A549 (cell line): ENCODE measurements around the gene ARHGEF3. TPM values are rescaled to one million over a fixed set of nuclear protein-coding genes. Genes with fewer than 3 reads are reported as not detected.

Experiments used
- ATAC-seq, 2 experiments: fragments of 200-7000 bp in 1 of 2; fragments of >200 bp in 1 of 2; cut with Nextera tagmentation in 1 of 2; cut with Tn5 transposase in 1 of 2; 3 replicates each; pipeline versions ENCODE4 v1.8.0 to v1.9.1; 2018 to 2020; ENCODE audit warnings: mild to moderate bottlenecking in 1 of 2, moderate library complexity in 1 of 2
- CTCF ChIA-PET: fragments of 300-600 bp; sonication (Branson Sonifier 250); formaldehyde crosslinking; extraction: SDS; loops from one replicate; lab custom pipeline; 2021; ENCODE audit warnings: antibody characterized with exemption, inconsistent platforms; lab: Yijun Ruan, JAX
- POLR2A ChIA-PET: fragments of 350-600 bp; formaldehyde crosslinking; extraction: SDS; loops from one replicate; lab custom pipeline; 2021; ENCODE audit warnings: antibody characterized with exemption, inconsistent platforms; lab: Yijun Ruan, JAX
- DNase-seq, 2 experiments: peaks; one replicate each; pipeline versions ENCODE4 v3.0.0 to v3.0.0-alpha.2; 2011 to 2016; ENCODE audit warnings: low read depth in 1 of 2, low spot score in 1 of 2
- FAIRE-seq: peaks from 2 replicates; lab custom pipeline; 2011; peaks lifted over from hg19 to GRCh38; lab: Jason Lieb, UNC
- H3K27ac ChIP-seq, 2 experiments: fragments of >200 bp; sonication (Bioruptor Twin); formaldehyde crosslinking; 3 replicates each; pipeline ENCODE4 v1.5.1; 2016 to 2017
- H3K4me1 ChIP-seq: fragments of >200 bp; sonication (Bioruptor Twin); formaldehyde crosslinking; 3 replicates; pipeline ENCODE4 v1.6.1; 2016
- H3K4me2 ChIP-seq: fragments of >200 bp; sonication (Bioruptor Twin); formaldehyde crosslinking; 3 replicates; pipeline ENCODE4 v1.6.1; 2016
- H3K4me3 ChIP-seq: fragments of >200 bp; sonication (Bioruptor Twin); formaldehyde crosslinking; 3 replicates; pipeline ENCODE4 v1.5.1; 2016
- H3K9me3 ChIP-seq: fragments of >200 bp; sonication (Bioruptor Twin); formaldehyde crosslinking; 3 replicates; pipeline ENCODE4 v1.6.1; 2016
- BHLHE40 ChIP-seq: IDR thresholded peaks from 2 replicates; pipeline ENCODE4 v1.6.1; 2012; ENCODE audit warnings: low read depth, low read length, inconsistent platforms
- CBX2 ChIP-seq: fragments of 200-600 bp; sonication (generic); IDR thresholded peaks from 2 replicates; pipeline ENCODE4 v1.6.1; 2016; ENCODE audit warnings: low read depth, mild to moderate bottlenecking, borderline replicate concordance
- CTCF ChIP-seq: fragments of >200 bp; sonication (Bioruptor Twin); formaldehyde crosslinking; IDR thresholded peaks from 3 replicates; pipeline ENCODE4 v1.5.1; 2016
- ELK1 ChIP-seq: fragments of 150-350 bp; IDR thresholded peaks from 2 replicates; pipeline ENCODE4 v1.6.1; 2014; ENCODE audit warnings: low read depth, mild to moderate bottlenecking, low read length
- HDAC2 ChIP-seq: fragments of 200-600 bp; sonication (generic); IDR thresholded peaks from 2 replicates; pipeline ENCODE4 v1.6.1; 2016
- HES2 ChIP-seq: fragments of >200 bp; sonication (Bioruptor Twin); formaldehyde crosslinking; IDR thresholded peaks from 2 replicates; pipeline ENCODE4 v1.6.1; 2016
- HOXA7 ChIP-seq: fragments of 250-450 bp; sonication (Bioruptor Pico); IDR thresholded peaks from 2 replicates; pipeline ENCODE4 v1.5.0; 2020; ENCODE audit warnings: mild to moderate bottlenecking, moderate library complexity
- JUNB ChIP-seq: fragments of >200 bp; sonication (Bioruptor Twin); formaldehyde crosslinking; IDR thresholded peaks from 2 replicates; pipeline ENCODE4 v1.6.1; 2016
- MAZ ChIP-seq: fragments of 150-350 bp; IDR thresholded peaks from 2 replicates; pipeline ENCODE4 v1.6.1; 2014; ENCODE audit warnings: antibody characterized with exemption, low read depth, low read length, borderline replicate concordance
- POLR2A ChIP-seq: IDR thresholded peaks from 2 replicates; pipeline ENCODE4 v1.6.1; 2012; ENCODE audit warnings: mild to moderate bottlenecking, low read length
- RAD21 ChIP-seq, 2 experiments: fragments of >200 bp in 1 of 2; sonication (Bioruptor Twin) in 1 of 2; formaldehyde crosslinking in 1 of 2; IDR thresholded peaks in 1 of 2; conservative IDR thresholded peaks in 1 of 2; 2 replicates in 1 of 2; 3 replicates in 1 of 2; pipeline ENCODE4 v1.6.1; 2012 to 2018; ENCODE audit warnings: inconsistent platforms in 1 of 2
- SMC3 ChIP-seq: fragments of >200 bp; sonication (Bioruptor Twin); formaldehyde crosslinking; IDR thresholded peaks from 3 replicates; pipeline ENCODE4 v1.6.1; 2018; ENCODE audit warnings: inconsistent platforms
- TP53 ChIP-seq: fragments of 250-450 bp; sonication (Bioruptor Pico); IDR thresholded peaks from 2 replicates; pipeline ENCODE4 v1.5.0; 2021; ENCODE audit warnings: mild to moderate bottlenecking, moderate library complexity
- ZFP36 ChIP-seq: fragments of 450-650 bp; IDR thresholded peaks from 2 replicates; pipeline ENCODE4 v1.6.1; 2014; ENCODE audit warnings: borderline replicate concordance; ENCODE audit not compliant: partially characterized antibody
- ZSCAN20 ChIP-seq: fragments of 250-450 bp; sonication (Bioruptor Pico); IDR thresholded peaks from 2 replicates; pipeline ENCODE4 v1.8.0; 2022; ENCODE audit warnings: mild to moderate bottlenecking, moderate library complexity
- WGBS: methylation state at CpG from one replicate; pipeline ENCODE4 v1.1.6; 2017; ENCODE audit errors: missing lambda C conversion rate; 5-methylcytosine and 5-hydroxymethylcytosine counted together
- polyA plus RNA-seq, 4 experiments: library from polyadenylated mRNA; depleted of rRNA in 3 of 4; stranded (reverse); fragments of >200 nt; fragmentation: RNase III in 1 of 4; extraction: RNeasy Plus Mini Kit Qiagen cat#74134 plus additional on column Dnase treatment in 1 of 4; gene quantifications; 2 replicates in 3 of 4; 3 replicates in 1 of 4; pipeline ENCODE4 v1.2.3, GENCODE V29; 2011 to 2017
- TF ChIP-seq, protein P1 (sequence below): fragments of 200-600 bp; sonication (generic); IDR thresholded peaks from 2 replicates; pipeline ENCODE4 v1.6.1; 2016; ENCODE audit warnings: antibody characterized with exemption, mild to moderate bottlenecking, moderate library complexity

ARHGEF3 gene
- polyA plus RNA-seq, 2 of the 4 experiments (the other 2 are of a cell fraction), result 7.3 to 10.6 TPM

DNA sequence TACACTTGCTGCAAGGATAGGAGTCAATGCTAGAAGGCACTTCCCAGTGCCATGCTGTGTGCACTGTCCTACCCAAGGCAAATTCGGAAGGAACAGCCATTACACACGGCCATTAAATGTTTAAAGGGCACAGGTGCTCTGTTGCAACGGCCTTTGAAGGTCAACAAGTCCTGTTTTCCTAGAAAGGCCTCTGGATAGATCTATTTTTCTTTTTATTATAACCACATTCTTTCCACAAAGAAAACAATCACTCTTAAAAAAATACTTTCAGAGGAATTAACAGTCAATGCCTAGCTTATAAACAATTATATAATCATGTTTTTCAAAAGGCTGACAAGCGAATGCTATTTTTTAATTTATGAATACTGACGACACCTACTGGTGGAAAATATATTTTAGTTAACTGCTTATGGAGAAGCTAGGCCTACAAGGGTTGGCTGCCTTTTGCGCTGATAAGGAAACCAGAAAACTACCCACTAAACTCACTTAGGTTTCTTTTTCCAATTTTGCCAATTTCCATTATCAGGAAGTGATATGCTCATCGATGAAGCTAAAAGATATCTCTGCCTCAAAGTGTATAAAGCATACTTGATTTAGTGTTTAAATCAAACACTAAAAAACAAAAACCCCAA is 2.4 kb downstream of the ARHGEF3 start:
- H3K27ac ChIP-seq, result no peak overlapping the region
- no peak for FAIRE-seq
- 0 out of 3 replicates have a peak overlapping the region, but pooled peaks have one; percentile 31 for H3K4me2 ChIP-seq
- TF ChIP-seq BHLHE40 (no peak), ZFP36 (no peak), SMC3 (peak; percentile 49; the same call in 2 of the 3 replicates), ELK1 (no peak), CTCF (peak; percentile 61), RAD21 (conservative IDR thresholded peaks at IDR 0.05 in 1 of 2, IDR thresholded peaks at IDR 0.05 in 1 of 2) (peak; percentile 57 to 62), HES2 (no peak)
- POLR2A ChIA-PET, result interaction anchor here (0.6 to 1.3 kb wide), 2 partner anchors 9 to 66 kb away, joined by 3 to 8 read pairs; no protein-coding TSS in a partner anchor
- peak; percentile 24 to 49 for DNase-seq
- no peak overlapping the region for H3K4me3 ChIP-seq
- no peak for ATAC-seq
- CTCF ChIA-PET, result interaction anchor here (0.6 to 7.8 kb wide), 28 partner anchors 9 to 1279 kb away, joined by 3 to 86 read pairs (median 5); no protein-coding TSS in a partner anchor
- 33% methylated on average over 7 of the region's 7 CpGs for WGBS
- no peaks in the 10 kb centered on the region for H3K4me1 ChIP-seq
- H3K9me3 ChIP-seq, result no peaks in the 10 kb centered on the region

DNA sequence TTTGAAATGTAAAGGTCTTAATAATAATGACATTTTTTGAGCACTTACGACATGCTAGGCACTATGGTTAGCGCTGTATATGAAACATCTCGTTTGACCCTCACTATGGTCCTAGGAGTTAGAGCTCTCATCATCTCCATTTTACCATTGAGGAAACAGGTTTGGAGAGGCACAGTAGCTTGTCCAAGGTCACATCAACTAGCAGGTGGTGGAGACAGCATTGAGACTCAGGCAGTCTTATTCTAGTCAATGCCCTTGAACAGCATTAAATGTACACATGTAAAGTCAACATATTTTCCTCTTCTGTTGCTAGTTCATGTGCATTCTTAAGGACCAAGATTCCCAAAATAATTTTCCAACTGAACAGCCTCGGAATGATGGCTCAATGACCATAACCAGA is 4.8 kb downstream of the ARHGEF3 start:
- ChIA-PET POLR2A (no interaction called here), CTCF (interaction anchor here (0.8 to 7.8 kb wide), 3 partner anchors 38 to 192 kb away, joined by 4 to 86 read pairs (median 55); no protein-coding TSS in a partner anchor)
- H3K4me1 ChIP-seq, result no peaks in the 10 kb centered on the region
- H3K9me3 ChIP-seq, result no peaks in the 10 kb centered on the region
- FAIRE-seq, result no peak
- WGBS, result 85% methylated on average over 4 of the region's 4 CpGs
- H3K27ac ChIP-seq, result no peak overlapping the region
- DNase-seq, result no peak
- no peak for ATAC-seq
- no peak overlapping the region for H3K4me2 ChIP-seq
- no peak overlapping the region for H3K4me3 ChIP-seq
- TF ChIP-seq JUNB (no peak), RAD21 (conservative IDR thresholded peaks at IDR 0.05 in 1 of 2, IDR thresholded peaks at IDR 0.05 in 1 of 2) (no peak), POLR2A (no peak), HDAC2 (no peak), TP53 (CRISPR knock-in tag) (no peak), CBX2 (no peak), ZSCAN20 (no peak), HOXA7 (no peak), MAZ (no peak)
- TF ChIP-seq, protein P1, sequence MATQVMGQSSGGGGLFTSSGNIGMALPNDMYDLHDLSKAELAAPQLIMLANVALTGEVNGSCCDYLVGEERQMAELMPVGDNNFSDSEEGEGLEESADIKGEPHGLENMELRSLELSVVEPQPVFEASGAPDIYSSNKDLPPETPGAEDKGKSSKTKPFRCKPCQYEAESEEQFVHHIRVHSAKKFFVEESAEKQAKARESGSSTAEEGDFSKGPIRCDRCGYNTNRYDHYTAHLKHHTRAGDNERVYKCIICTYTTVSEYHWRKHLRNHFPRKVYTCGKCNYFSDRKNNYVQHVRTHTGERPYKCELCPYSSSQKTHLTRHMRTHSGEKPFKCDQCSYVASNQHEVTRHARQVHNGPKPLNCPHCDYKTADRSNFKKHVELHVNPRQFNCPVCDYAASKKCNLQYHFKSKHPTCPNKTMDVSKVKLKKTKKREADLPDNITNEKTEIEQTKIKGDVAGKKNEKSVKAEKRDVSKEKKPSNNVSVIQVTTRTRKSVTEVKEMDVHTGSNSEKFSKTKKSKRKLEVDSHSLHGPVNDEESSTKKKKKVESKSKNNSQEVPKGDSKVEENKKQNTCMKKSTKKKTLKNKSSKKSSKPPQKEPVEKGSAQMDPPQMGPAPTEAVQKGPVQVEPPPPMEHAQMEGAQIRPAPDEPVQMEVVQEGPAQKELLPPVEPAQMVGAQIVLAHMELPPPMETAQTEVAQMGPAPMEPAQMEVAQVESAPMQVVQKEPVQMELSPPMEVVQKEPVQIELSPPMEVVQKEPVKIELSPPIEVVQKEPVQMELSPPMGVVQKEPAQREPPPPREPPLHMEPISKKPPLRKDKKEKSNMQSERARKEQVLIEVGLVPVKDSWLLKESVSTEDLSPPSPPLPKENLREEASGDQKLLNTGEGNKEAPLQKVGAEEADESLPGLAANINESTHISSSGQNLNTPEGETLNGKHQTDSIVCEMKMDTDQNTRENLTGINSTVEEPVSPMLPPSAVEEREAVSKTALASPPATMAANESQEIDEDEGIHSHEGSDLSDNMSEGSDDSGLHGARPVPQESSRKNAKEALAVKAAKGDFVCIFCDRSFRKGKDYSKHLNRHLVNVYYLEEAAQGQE, result no peak
